Measurements from ENCODE around the gene BMPR2. TPM values are rescaled to one million over a fixed set of nuclear protein-coding genes. Genes with fewer than 3 reads are reported as not detected.
"Not testable (repeated sequence)": the region's sequence is repeated elsewhere in the genome, so short reads cannot be mapped to it uniquely, and the experiment has no call there.

Gene BMPR2
- total RNA-seq, 1 donor from 2014 or later, result 17.5 TPM

DNA sequence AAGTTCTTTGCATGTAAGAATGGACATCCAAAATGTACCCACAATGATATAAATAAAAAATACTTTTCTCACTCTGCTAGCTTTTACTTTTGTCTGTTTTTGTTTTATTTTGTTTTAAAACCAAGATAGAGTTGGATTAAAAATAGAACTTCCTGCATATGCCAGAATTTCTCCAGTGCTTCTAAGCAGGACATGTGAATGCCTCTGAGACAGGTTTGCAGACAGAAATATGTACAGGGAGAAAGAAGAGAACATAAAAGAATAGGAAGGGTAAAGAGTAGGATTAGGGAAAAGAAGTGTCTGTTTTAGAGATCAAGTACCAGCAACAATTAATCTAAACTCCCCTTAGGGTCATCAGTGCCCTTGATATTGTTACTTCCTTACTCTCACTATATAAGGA is 114.4 kb downstream of the BMPR2 start:
- no peak overlapping the region for H3K27ac Mint-ChIP-seq (ENCODE audit: unreplicated experiment)
- no peak for DNase-seq (ENCODE audit: low read depth, low spot score)
- H3K36me3 Mint-ChIP-seq (ENCODE audit: low read depth), result no peaks in the 10 kb centered on the region
- H3K4me1 Mint-ChIP-seq, result peaks cover 12% of the 10 kb centered on the region
- no peaks in the 10 kb centered on the region for H3K9me3 Mint-ChIP-seq
- no peak overlapping the region for H3K4me3 Mint-ChIP-seq
- TF ChIP-seq CTCF (conservative IDR thresholded peaks at IDR 0.05), result no peak
- no peaks in the 10 kb centered on the region for H3K27me3 Mint-ChIP-seq (ENCODE audit: low read depth)

GRCh38 chr2:202491514-202491913 is 115.4 kb downstream of the BMPR2 start:
- Mint-ChIP-seq H3K4me1 (peaks cover 12% of the 10 kb centered on the region), H3K27me3 (ENCODE audit: low read depth) (no peaks in the 10 kb centered on the region), H3K9me3 (no peaks in the 10 kb centered on the region), H3K36me3 (ENCODE audit: low read depth) (no peaks in the 10 kb centered on the region), H3K4me3 (no peak overlapping the region), H3K27ac (ENCODE audit: unreplicated experiment) (no peak overlapping the region)
- no peak for TF ChIP-seq CTCF (conservative IDR thresholded peaks at IDR 0.05)
- no peak for DNase-seq (ENCODE audit: low read depth, low spot score)

DNA sequence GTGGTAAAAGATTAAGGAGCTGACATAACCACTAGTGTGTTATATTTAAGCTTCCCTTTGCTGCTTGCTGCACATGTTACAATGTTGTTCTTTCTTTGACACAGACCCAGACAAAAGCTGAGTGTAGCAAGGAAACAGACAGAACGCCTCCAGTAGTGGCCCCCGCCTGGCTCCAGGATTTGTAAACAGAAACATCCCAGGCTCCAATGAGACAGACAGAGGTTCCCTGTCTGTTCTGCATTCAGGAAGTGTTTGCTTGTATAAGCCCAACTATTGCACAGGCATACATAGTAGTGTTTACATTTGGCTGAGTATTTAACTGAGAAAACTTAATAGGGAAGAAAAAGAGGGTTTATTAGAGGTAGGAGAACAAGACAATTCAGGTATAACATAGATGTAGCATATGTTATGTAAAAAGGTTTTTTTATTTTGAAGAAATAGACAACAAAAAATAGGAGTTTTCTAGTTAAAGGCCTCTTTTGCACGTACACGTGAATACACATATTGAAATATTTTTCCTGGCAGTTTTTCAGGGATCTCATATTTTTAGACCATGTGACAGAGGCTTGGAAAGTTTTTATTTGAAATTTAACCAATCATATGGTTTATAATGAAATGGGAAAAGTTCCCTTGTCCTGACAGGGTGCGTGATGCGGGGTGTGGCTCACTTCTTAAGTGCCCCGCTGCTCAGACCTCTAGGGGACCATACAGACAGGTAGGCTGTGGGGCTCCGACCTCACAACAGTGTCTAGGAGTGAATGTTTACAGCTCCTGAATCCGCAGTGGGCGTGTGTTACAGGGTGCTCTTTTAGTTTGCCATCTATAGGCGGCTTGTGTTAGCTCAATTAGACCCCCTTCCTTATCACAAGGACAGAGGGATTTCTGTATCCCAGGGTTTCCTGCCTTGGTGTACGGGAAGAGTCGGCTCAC is 118.4 kb downstream of the BMPR2 start:
- Mint-ChIP-seq H3K4me3 (no peak overlapping the region), H3K27me3 (ENCODE audit: low read depth) (no peaks in the 10 kb centered on the region), H3K4me1 (peaks cover 15% of the 10 kb centered on the region), H3K36me3 (ENCODE audit: low read depth) (peaks cover 2% of the 10 kb centered on the region), H3K9me3 (no peaks in the 10 kb centered on the region), H3K27ac (ENCODE audit: unreplicated experiment) (no peak overlapping the region)
- TF ChIP-seq CTCF (conservative IDR thresholded peaks at IDR 0.05), result no peak
- peak; percentile 19 for DNase-seq (ENCODE audit: low read depth, low spot score)

DNA sequence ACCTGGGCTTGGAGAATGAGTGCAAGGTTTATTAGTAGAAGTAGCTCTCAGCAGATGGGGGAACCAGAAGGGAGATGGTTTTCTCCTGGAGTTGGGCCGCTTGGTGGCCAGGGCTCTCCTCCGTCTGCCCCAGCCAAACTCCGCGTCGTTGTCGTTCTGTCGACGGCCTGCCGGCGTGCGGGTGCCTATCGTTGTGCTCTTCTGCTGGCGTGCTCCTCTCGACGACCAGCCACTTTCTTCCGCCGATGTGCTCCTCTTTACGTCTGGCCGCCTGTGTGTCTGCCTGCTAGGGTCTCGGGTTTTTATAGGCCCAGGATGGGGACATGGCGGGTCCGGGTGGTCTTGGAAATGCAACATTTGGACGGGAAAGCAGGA is 119.1 kb downstream of the BMPR2 start:
- H3K4me3 Mint-ChIP-seq, result no peak overlapping the region
- H3K36me3 Mint-ChIP-seq (ENCODE audit: low read depth), result peaks cover 2% of the 10 kb centered on the region
- H3K27me3 Mint-ChIP-seq (ENCODE audit: low read depth), result no peaks in the 10 kb centered on the region
- no peak for DNase-seq (ENCODE audit: low read depth, low spot score)
- no peak overlapping the region for H3K27ac Mint-ChIP-seq (ENCODE audit: unreplicated experiment)
- no peaks in the 10 kb centered on the region for H3K9me3 Mint-ChIP-seq
- H3K4me1 Mint-ChIP-seq, result peaks cover 15% of the 10 kb centered on the region
- TF ChIP-seq CTCF (conservative IDR thresholded peaks at IDR 0.05), result no peak

DNA sequence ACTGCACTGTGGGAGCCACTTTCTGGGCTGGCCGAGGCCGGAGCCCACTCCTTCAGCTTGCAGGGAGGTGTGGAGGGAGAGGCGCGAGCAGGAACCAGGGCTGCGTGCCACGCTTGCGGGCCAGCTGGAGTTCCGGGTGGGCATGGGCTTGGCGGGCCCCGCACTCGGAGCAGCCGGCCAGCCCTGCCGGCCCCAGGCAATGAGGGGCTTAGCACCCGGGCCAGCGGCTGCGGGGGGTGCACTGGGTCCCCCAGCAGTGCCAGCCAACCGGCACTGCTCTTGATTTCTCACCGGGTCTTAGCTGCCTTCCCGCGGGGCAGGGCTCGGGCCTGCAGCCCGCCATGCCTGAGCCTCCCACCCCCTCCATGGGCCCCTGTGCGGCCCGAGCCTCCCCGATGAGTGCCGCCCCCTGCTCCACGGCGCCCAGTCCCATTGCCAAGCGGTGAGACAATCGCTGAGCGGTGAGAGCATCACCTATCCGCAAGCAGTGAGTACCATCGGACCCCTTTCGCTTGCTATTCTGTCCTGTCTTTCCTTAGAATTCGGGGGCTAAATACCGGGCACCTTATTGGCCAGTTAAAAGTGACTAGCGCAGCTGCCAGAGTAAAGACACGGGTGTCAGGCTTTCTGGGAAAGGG is 120.8 kb downstream of the BMPR2 start:
- peaks cover 15% of the 10 kb centered on the region for H3K4me1 Mint-ChIP-seq
- not testable (repeated sequence) for H3K27me3 Mint-ChIP-seq (ENCODE audit: low read depth); H3K4me3 Mint-ChIP-seq; DNase-seq (ENCODE audit: low read depth, low spot score); H3K9me3 Mint-ChIP-seq; H3K36me3 Mint-ChIP-seq (ENCODE audit: low read depth); H3K27ac Mint-ChIP-seq (ENCODE audit: unreplicated experiment)

- not testable (repeated sequence) for H3K4me3 Mint-ChIP-seq; H3K36me3 Mint-ChIP-seq (ENCODE audit: low read depth); H3K27ac Mint-ChIP-seq (ENCODE audit: unreplicated experiment); H3K9me3 Mint-ChIP-seq; H3K27me3 Mint-ChIP-seq (ENCODE audit: low read depth); DNase-seq (ENCODE audit: low read depth, low spot score)
- H3K4me1 Mint-ChIP-seq, result peaks cover 15% of the 10 kb centered on the region
Measured at GRCh38 chr2:202497473-202497866, 121.3 kb downstream of the BMPR2 start.

DNA sequence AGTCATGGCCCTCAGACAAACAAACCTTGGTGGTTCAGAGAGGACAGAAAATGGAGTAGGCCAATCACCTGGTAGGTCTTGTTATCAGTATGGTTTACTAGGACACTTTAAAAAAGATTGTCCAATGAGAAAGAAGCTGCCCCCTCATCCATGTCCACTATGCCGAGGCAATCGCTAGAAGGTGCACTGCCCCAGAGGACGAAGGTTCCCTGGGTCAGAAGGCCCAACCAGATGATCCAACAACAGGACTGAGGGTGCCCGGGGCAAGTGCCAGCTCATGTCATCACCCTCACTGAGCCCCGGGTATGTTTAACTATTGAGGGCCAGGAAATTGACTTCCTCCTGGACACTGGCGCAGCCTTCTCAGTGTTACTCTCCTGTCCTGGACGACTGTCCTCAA is 123.7 kb downstream of the BMPR2 start:
- peaks cover 15% of the 10 kb centered on the region for H3K36me3 Mint-ChIP-seq (ENCODE audit: low read depth)
- not testable (repeated sequence) for H3K4me3 Mint-ChIP-seq; H3K9me3 Mint-ChIP-seq; DNase-seq (ENCODE audit: low read depth, low spot score); H3K27me3 Mint-ChIP-seq (ENCODE audit: low read depth); H3K4me1 Mint-ChIP-seq; H3K27ac Mint-ChIP-seq (ENCODE audit: unreplicated experiment)

- not testable (repeated sequence) for DNase-seq (ENCODE audit: low read depth, low spot score); H3K27me3 Mint-ChIP-seq (ENCODE audit: low read depth); H3K4me3 Mint-ChIP-seq; H3K9me3 Mint-ChIP-seq; H3K27ac Mint-ChIP-seq (ENCODE audit: unreplicated experiment); H3K4me1 Mint-ChIP-seq
- H3K36me3 Mint-ChIP-seq (ENCODE audit: low read depth), result peaks cover 17% of the 10 kb centered on the region
Measured at GRCh38 chr2:202503276-202503675, 127.1 kb downstream of the BMPR2 start.

Data from neural crest cell (in vitro differentiated cells).